GM19240 (cell line): ENCODE results near the gene IDI1.
"Not testable (repeated sequence)": the region's sequence is repeated elsewhere in the genome, so short reads cannot be mapped to it uniquely, and the experiment has no call there.

Experiments
- DNase-seq: peaks from one replicate; pipeline ENCODE4 v3.0.0; 2011; ENCODE audit warnings: low spot score; ENCODE audit not compliant: insufficient read length

Gene IDI1

GRCh38 chr10:1035201-1035600 is 13.7 kb downstream of the IDI1 start:
- DNase-seq, result no peak

- DNase-seq, result no peak
Measured at GRCh38 chr10:1034758-1035157, 14.2 kb downstream of the IDI1 start.

GRCh38 chr10:1033601-1034000 is 15.3 kb downstream of the IDI1 start:
- DNase-seq, result no peak

- DNase-seq, result no peak
Measured at GRCh38 chr10:1029838-1030237, 19.1 kb downstream of the IDI1 start.

GRCh38 chr10:1026578-1026977 is 22.3 kb downstream of the IDI1 start:
- DNase-seq, result no peak

- no peak for DNase-seq
Measured at GRCh38 chr10:1025683-1026082, 23.2 kb downstream of the IDI1 start, which contains the start of gene IDI2. Gene IDI2, minus strand, starts transcription at chr10:1025859. Its CDS starts 1,136 bp downstream, at chr10:1024723.

- DNase-seq, result no peak
Measured at GRCh38 chr10:1024103-1024502, 24.8 kb downstream of the IDI1 start.

GRCh38 chr10:1022413-1022812 is 26.5 kb downstream of the IDI1 start:
- no peak for DNase-seq

- DNase-seq, result no peak
Measured at GRCh38 chr10:1020958-1021357, 28.0 kb downstream of the IDI1 start.

GRCh38 chr10:1020460-1020859 is 28.5 kb downstream of the IDI1 start:
- DNase-seq, result no peak

GRCh38 chr10:1019362-1019761 is 29.6 kb downstream of the IDI1 start:
- DNase-seq, result no peak

- DNase-seq, result no peak
Measured at GRCh38 chr10:1015688-1016087, 33.2 kb downstream of the IDI1 start.

GRCh38 chr10:1011696-1012095 is 37.2 kb downstream of the IDI1 start:
- DNase-seq, result no peak

GRCh38 chr10:1010703-1011102 is 38.2 kb downstream of the IDI1 start:
- DNase-seq, result no peak

- DNase-seq, result not testable (repeated sequence)
Measured at GRCh38 chr10:1009947-1010346, 39.0 kb downstream of the IDI1 start.

- no peak for DNase-seq
Measured at GRCh38 chr10:1009071-1009494, 39.8 kb downstream of the IDI1 start.

- DNase-seq, result no peak
Measured at GRCh38 chr10:1007583-1007982, 41.3 kb downstream of the IDI1 start.

GRCh38 chr10:1006573-1006972 is 42.3 kb downstream of the IDI1 start:
- no peak for DNase-seq

- no peak for DNase-seq
Measured at GRCh38 chr10:1003884-1004670, 44.8 kb downstream of the IDI1 start.

- DNase-seq, result no peak
Measured at GRCh38 chr10:1002425-1003006, 46.4 kb downstream of the IDI1 start.

GRCh38 chr10:997266-998022 is 51.5 kb downstream of the IDI1 start:
- no peak for DNase-seq

GRCh38 chr10:996031-996430 is 52.9 kb downstream of the IDI1 start:
- no peak for DNase-seq
